C4-2B (cell line): Measurements from ENCODE around the gene DXO.

Experiments
- CTCF ChIP-seq: fragments of 450-650 bp; conservative IDR thresholded peaks from 2 replicates; pipeline ENCODE4 v1.5.1; 2017; ENCODE audit warnings: mild to moderate bottlenecking
- ZFX ChIP-seq: fragments of 450-650 bp; IDR thresholded peaks from 2 replicates; pipeline ENCODE4 v1.6.1; 2017

- TF ChIP-seq CTCF (no peak), ZFX (no peak)
Observed at GRCh38 chr6:31940256-31940664, 31.7 kb downstream of the DXO start.
